Keratinocyte (primary cell): ENCODE data around the gene SUGCT.

Experiments used
- CTCF ChIP-seq, 3 experiments: IDR thresholded peaks in 1 of 3; conservative IDR thresholded peaks in 1 of 3; optimal IDR thresholded peaks in 1 of 3; 2 replicates in 2 of 3; 3 replicates in 1 of 3; pipeline versions ENCODE3 to v1.5.1; 2011; ENCODE audit warnings: low read length in 3 of 3, mild to moderate bottlenecking in 3 of 3, moderate library complexity in 2 of 3, control low read depth in 1 of 3, inconsistent platforms in 1 of 3; ENCODE audit not compliant: insufficient read depth in 2 of 3; ENCODE audit errors: extremely low read depth in 1 of 3
- EZH2 ChIP-seq: IDR thresholded peaks from one replicate; pipeline ENCODE4 v1.6.1; 2012; ENCODE audit warnings: inconsistent platforms, mild to moderate bottlenecking, low read length, moderate library complexity

- TF ChIP-seq CTCF (optimal IDR thresholded peaks at IDR 0.05 in 1 of 3, IDR thresholded peaks at IDR 0.05 in 1 of 3, conservative IDR thresholded peaks at IDR 0.05 in 1 of 3; ENCODE audit: extremely low read depth in 1 of 3, insufficient read depth in 2 of 3, low read length in 3 of 3) (no peak), EZH2 (no peak)
Observed at GRCh38 chr7:40310258-40310657, 175.5 kb downstream of the SUGCT start.
